GM20000 (cell line): ENCODE measurements around the gene FOXL3.

ENCODE experiments used
- DNase-seq: peaks from one replicate; pipeline ENCODE4 v3.0.0; 2012; ENCODE audit warnings: low spot score
- TF ChIP-seq, protein P1 (sequence below): IDR thresholded peaks from 2 replicates; pipeline ENCODE4 v1.5.1; 2012; ENCODE audit warnings: mild to moderate bottlenecking, control low read depth; ENCODE audit errors: extremely low read depth, missing control alignments

The FOXL3 gene

GRCh38 chr7:309586-310228 lies 19.7 kb downstream of the FOXL3 start:
- TF ChIP-seq, protein P1, sequence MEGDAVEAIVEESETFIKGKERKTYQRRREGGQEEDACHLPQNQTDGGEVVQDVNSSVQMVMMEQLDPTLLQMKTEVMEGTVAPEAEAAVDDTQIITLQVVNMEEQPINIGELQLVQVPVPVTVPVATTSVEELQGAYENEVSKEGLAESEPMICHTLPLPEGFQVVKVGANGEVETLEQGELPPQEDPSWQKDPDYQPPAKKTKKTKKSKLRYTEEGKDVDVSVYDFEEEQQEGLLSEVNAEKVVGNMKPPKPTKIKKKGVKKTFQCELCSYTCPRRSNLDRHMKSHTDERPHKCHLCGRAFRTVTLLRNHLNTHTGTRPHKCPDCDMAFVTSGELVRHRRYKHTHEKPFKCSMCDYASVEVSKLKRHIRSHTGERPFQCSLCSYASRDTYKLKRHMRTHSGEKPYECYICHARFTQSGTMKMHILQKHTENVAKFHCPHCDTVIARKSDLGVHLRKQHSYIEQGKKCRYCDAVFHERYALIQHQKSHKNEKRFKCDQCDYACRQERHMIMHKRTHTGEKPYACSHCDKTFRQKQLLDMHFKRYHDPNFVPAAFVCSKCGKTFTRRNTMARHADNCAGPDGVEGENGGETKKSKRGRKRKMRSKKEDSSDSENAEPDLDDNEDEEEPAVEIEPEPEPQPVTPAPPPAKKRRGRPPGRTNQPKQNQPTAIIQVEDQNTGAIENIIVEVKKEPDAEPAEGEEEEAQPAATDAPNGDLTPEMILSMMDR: no peak

GRCh38 chr7:311131-311680 lies 21.2 kb downstream of the FOXL3 start:
- TF ChIP-seq, protein P1: no peak
- no peak for DNase-seq

More at GRCh38 chr7:309586-310228, 19.7 kb downstream of the FOXL3 start:
- no peak for DNase-seq

DNA sequence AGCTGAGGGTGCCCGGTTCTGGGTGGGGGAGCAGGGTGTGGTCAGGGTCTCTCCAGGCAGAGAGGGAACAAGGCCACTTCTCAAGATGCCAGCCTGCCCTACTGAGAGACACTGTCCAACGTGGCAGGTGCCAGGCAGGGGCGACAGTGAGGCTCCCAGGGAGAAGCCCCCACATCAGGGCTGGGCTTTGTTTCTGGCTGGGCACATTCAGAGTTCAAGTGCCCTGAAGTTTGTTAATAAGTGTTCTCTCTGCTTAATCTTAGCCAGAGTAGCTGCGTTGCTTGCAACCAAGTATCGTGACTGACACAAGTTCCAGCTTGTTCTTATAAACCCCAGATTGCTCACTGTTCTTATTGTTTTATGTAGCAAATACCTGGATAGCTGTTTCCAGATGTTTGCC lies 21.8 kb downstream of the FOXL3 start:
- no peak for DNase-seq
- TF ChIP-seq, protein P1: no peak

GRCh38 chr7:312424-312823 lies 22.5 kb downstream of the FOXL3 start:
- no peak for DNase-seq
- TF ChIP-seq, protein P1: no peak

DNA sequence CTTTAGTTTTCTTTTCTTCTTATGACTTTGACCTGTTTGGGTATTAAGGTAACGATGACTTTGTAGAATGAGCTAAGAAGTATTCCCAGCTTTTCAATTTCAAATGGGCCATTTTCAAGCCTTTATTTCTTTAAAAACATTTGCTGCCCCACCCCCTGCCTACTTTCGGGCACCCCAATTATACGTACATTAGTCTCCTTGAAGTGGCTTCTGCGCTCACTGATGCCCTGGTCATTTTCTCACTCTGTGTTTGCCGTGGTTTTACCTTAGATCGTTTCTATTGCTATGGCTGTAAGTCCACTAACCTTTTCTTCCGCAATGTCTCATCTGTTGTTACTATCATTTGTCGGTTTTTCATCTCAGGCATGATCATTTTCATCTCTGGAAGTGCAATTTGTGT lies 24.9 kb downstream of the FOXL3 start:
- no peak for DNase-seq
- TF ChIP-seq, protein P1: no peak

DNA sequence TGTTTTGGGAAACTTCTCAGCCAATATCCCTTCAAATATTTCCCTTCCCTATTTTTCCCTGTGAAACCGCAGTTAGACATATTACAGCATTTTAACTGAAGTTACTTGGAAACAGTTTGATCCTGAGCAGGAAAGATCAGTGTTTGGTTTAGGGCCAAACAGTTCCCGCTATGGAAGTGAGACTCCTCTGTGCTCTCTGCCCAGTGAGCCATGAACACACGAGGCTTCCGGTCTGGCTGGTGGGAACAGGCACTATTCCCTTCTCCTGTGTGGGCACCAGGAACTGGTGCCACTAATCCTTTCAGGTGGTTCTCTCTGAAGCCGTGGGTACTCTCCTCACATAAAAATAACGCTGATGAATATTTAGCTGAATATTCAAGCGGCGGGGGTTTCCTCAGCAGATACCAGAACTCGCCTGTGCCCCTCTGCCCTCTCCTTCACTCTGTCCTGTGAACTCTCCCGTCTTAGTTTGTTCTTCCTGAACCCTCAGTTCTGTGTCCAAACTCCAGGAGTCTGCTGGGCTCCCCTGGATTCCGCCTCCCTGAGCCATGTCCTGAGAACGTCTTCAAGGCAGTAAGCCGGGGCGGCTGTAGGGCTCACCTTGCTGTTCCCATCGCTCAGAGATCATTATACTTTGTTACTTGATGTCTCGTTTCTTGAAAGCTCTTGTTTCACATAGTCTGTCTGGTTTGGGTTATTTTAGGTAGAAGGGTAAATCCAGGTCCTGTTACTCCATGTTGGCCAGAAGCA lies 25.7 kb downstream of the FOXL3 start:
- DNase-seq: no peak
- TF ChIP-seq, protein P1: no peak
